ENCODE results near the gene RIGI. TPM values are rescaled to one million over a fixed set of nuclear protein-coding genes. Genes with fewer than 3 reads are reported as not detected.

RIGI gene
- total and polyA plus RNA-seq, 9 of the 15 experiments (the other 6 are each of a cell fraction or from before 2014, with no cell fraction given) = 0.27 to 1.1 (median 0.54) TPM

GRCh38 chr9:32572900-32573523 lies 47.0 kb upstream of the RIGI start, which contains the start of gene NDUFB6 (continued):
- TF ChIP-seq, protein P1, sequence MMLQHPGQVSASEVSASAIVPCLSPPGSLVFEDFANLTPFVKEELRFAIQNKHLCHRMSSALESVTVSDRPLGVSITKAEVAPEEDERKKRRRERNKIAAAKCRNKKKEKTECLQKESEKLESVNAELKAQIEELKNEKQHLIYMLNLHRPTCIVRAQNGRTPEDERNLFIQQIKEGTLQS (IDR thresholded peaks at IDR 0.05) = peak; percentile 79
- TF ChIP-seq, protein P1 (CRISPR knock-in tag; conservative IDR thresholded peaks at IDR 0.05) = no peak
- TF ChIP-seq SMAD1 (IDR thresholded peaks at IDR 0.05; ENCODE audit: low read depth, low read length, partially characterized antibody) (peak; percentile 65), SNIP1 (IDR thresholded peaks at IDR 0.05; ENCODE audit: low read depth) (no peak)

DNA sequence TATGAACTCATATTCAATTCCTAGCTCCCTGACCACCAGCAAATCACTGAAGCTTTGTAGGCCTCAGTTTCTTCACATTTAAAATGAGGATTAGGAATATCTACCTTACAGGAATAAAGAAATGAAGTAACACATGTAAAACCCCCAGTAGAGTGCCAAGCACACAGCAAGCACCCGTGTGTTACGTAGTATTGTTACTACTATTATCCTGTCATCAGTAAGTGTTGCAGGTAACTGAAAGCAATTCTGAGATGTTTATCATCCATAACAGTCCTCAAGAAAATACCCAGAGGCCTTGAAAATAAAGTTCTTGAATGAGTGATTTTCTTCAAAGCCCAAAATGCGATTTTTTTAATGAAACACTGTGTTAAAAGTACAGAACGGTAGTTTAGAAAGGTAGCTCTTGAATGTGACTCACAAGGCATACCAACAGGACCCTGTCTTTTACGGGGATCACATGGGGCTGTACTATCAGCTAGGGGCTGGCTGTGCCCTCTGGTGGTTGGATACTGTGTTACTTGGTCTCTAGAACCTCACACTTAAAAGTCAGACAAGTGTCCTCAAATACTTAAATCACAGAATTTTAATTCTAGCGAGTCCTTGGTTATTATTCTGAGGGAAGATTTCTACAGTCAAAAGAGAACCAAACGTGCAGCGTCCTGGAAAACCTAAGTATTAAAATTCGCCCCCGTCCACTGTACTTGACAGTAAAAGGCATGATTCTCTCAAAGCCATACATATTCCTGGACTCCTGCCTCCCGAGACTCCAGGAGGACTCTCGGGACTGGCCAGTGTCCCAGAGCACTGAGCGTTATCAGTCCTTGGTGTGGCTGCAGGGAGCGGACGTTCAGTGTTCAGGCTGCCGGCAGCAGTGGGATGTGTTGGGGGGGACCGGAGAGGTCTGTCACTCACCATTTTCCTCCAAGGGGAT lies 46.2 kb upstream of the RIGI start:
- CTCF ChIA-PET (ENCODE audit: low intra/inter-chr PET ratio) = interaction anchor here (0.8 to 3.2 kb wide), 3 partner anchors 188 to 396 kb away, joined by 4 to 34 read pairs (median 5); no protein-coding TSS in a partner anchor
- in situ Hi-C loops (cut with MboI) = loop anchor here (25.0 kb wide), 1 partner anchor 665 kb away; the partner anchor contains the start of gene SPINK4
- WGBS (ENCODE audit: insufficient coverage, low coverage, missing lambda C conversion rate) = under 1% methylated on average over 17 of the region's 17 CpGs
- no peaks in the 10 kb centered on the region for H3K4me1 ChIP-seq (replicated peaks in 1 of 2; ENCODE audit: control insufficient read depth in 2 of 2, insufficient read depth in 2 of 2, low read length in 2 of 2)
- H3K9me1 ChIP-seq (ENCODE audit: control insufficient read depth, insufficient read depth, low read length) = no peaks in the 10 kb centered on the region
- peak overlapping the region; percentile 69 for H3K27ac ChIP-seq (ENCODE audit: extremely low read depth, low read depth, low read length)
- no peaks in the 10 kb centered on the region for H3K9me3 ChIP-seq (replicated peaks; ENCODE audit: control insufficient read depth, insufficient read depth, low read depth, low read length)
- H3K27me3 ChIP-seq (ENCODE audit: control insufficient read depth in 2 of 2, insufficient read depth in 2 of 2, low read length in 2 of 2) = no peaks in the 10 kb centered on the region
- BruUV-seq (replicated peaks) = TSS peak; percentile 65
- peaks cover 34% of the 10 kb centered on the region for H3K79me2 ChIP-seq (ENCODE audit: control insufficient read depth, insufficient read depth, low read length)
- peak; percentile 59 to 82 (median 68) for DNase-seq (ENCODE audit: extremely low read depth in 1 of 4, low spot score in 3 of 4)
- intact Hi-C loops (cut with micrococcal nuclease) = loop anchor here (2.0 to 5.0 kb wide), 3 partner anchors 19 to 135 kb away; partner anchors contain the start of genes RIGI, SMIM27 and TOPORS
- peak overlapping the region; percentile 78 for H3K4me3 ChIP-seq
- peak overlapping the region; percentile 85 for H3K4me2 ChIP-seq (ENCODE audit: insufficient read depth, low read length)
- peak overlapping the region; percentile 97 for H2AFZ ChIP-seq (ENCODE audit: low read depth, low read length)
- peaks cover 26% of the 10 kb centered on the region; the same call in 2 of the 3 replicates for H3K36me3 ChIP-seq (ENCODE audit: control insufficient read depth, insufficient read depth, low read length)
- no peaks in the 10 kb centered on the region for H4K20me1 ChIP-seq (replicated peaks; ENCODE audit: control insufficient read depth, insufficient read depth, low read length)
- peak overlapping the region; percentile 77 to 93 for H3K9ac ChIP-seq (ENCODE audit: insufficient read depth in 1 of 2, low read depth in 2 of 2, low read length in 2 of 2)
- FAIRE-seq = peak; percentile 89
- ATAC-seq = peak; percentile 97
- POLR2A ChIA-PET = interaction anchor here (0.5 to 1.6 kb wide), 7 partner anchors 13 to 454 kb away, joined by 3 to 6 read pairs (median 4); partner anchors contain the start of genes ACO1 and DNAJA1
- TF ChIP-seq RNF2 (IDR thresholded peaks at IDR 0.05) (no peak), KLF16 (IDR thresholded peaks at IDR 0.05) (no peak), IRF2 (CRISPR knock-in tag; IDR thresholded peaks at IDR 0.05) (no peak), MYNN (IDR thresholded peaks at IDR 0.05) (0 out of 2 replicates have a peak, but pooled peaks have one; percentile 28), MYNN (CRISPR knock-in tag; IDR thresholded peaks at IDR 0.05) (no peak), ZNF324 (CRISPR knock-in tag; IDR thresholded peaks at IDR 0.05) (no peak), PTTG1 (tag; IDR thresholded peaks at IDR 0.05; ENCODE audit: low read depth) (no peak)
- TF ChIP-seq, protein P2, sequence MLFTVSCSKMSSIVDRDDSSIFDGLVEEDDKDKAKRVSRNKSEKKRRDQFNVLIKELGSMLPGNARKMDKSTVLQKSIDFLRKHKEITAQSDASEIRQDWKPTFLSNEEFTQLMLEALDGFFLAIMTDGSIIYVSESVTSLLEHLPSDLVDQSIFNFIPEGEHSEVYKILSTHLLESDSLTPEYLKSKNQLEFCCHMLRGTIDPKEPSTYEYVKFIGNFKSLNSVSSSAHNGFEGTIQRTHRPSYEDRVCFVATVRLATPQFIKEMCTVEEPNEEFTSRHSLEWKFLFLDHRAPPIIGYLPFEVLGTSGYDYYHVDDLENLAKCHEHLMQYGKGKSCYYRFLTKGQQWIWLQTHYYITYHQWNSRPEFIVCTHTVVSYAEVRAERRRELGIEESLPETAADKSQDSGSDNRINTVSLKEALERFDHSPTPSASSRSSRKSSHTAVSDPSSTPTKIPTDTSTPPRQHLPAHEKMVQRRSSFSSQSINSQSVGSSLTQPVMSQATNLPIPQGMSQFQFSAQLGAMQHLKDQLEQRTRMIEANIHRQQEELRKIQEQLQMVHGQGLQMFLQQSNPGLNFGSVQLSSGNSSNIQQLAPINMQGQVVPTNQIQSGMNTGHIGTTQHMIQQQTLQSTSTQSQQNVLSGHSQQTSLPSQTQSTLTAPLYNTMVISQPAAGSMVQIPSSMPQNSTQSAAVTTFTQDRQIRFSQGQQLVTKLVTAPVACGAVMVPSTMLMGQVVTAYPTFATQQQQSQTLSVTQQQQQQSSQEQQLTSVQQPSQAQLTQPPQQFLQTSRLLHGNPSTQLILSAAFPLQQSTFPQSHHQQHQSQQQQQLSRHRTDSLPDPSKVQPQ (CRISPR knock-in tag; IDR thresholded peaks at IDR 0.05; ENCODE audit: borderline replicate concordance) = no peak
- TF ChIP-seq, protein P3, sequence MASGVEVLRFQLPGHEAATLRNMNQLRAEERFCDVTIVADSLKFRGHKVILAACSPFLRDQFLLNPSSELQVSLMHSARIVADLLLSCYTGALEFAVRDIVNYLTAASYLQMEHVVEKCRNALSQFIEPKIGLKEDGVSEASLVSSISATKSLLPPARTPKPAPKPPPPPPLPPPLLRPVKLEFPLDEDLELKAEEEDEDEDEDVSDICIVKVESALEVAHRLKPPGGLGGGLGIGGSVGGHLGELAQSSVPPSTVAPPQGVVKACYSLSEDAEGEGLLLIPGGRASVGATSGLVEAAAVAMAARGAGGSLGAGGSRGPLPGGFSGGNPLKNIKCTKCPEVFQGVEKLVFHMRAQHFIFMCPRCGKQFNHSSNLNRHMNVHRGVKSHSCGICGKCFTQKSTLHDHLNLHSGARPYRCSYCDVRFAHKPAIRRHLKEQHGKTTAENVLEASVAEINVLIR (CRISPR knock-in tag; IDR thresholded peaks at IDR 0.05) = no peak
